CD4-positive, alpha-beta T cell treated with Interleukin-17A for 1 hour (primary cell): ENCODE results near the gene MIOS.

Experiments
- DNase-seq: peaks from one replicate; pipeline ENCODE4 v3.0.0-alpha.2; 2020

MIOS gene

DNA sequence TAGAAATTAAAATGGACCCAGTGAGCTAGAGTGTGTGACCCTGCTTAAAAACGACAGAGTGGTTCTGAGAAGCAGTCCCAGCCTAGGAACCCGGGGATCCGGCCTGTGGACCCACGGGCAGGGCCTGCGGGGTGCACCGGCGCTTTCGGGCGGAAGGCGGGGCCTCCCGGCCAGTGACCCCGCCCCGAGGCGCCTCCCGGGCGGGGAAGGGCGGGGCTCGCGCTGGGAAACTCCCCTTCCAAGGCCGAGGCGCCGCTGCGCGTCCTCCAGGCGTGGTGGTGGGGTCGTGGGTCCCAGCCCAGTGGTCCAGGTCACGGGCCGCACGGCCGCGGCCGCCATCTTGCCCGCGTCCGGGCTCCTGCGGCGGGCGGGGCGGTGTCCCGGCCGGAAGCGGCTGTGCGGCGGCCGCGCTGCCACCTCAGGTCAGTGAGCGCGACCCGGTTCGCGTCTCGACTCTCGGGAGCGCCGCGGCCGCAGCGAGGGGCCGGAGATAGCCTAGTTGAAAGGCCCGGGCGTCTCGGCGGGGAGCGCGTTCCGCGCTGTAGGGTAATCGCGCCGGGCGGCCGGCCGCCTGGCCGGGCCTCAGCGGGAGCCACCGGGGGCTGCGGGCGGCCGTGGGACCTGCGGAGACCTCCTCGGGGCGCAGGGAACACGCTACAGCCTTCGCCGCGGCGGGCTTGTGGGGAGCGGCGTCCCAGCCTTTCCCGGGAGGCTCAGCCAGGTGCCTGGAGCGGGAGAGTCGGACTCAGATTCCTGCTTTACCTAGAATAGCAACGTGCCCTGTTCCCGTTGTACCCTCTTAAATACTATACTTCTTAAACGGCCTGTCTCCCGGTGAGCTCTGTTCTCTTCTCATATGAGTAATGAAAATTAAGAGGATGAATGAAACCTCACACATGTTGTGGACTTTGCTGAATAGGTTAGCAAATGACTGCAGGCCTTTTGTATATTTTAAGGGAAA lies at the start of gene MIOS:
Gene MIOS, plus strand, starts transcription at position 234 of the 961 bp plus-strand sequence. CDS start 5,592 bp downstream, outside the sequence.
- peak; percentile 86 for DNase-seq

DNA sequence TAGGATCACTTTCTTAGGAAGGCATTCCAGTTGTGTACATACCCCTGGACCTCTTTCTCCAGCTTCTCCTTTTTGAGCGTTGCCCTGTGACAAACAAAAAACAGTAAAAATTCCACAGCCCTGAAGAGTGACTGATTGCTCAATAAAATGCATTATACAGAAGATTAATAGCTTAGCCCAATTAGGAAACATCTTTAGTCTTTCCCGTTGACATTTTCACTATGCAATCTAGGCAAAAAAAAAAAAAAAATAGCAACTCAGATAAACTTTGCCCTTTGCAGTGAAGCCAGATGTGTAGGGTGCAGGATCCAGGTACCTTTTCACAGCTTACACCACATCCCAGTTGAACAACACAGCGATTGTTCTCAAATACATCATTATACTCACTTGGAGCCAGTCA lies 48.9 kb upstream of the MIOS start:
- DNase-seq, result no peak

DNA sequence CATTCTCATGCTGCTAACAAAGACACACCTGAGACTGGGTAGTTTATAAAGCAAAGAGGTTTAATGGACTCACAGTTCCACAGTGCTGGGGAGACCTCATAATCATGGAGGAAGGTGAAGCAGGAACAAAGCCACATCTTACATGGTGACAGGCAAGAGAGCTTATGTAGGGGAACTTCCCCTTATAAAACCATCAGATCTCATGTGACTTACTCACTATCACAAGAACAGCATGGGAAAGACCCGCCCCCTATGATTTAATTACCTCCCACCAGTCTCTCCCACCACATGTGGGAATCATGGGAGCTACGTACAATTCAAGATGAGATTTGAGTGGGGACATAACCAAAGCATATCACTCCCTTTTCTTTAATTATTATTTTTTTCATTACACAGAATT lies 47.6 kb upstream of the MIOS start:
- DNase-seq, result no peak

DNA sequence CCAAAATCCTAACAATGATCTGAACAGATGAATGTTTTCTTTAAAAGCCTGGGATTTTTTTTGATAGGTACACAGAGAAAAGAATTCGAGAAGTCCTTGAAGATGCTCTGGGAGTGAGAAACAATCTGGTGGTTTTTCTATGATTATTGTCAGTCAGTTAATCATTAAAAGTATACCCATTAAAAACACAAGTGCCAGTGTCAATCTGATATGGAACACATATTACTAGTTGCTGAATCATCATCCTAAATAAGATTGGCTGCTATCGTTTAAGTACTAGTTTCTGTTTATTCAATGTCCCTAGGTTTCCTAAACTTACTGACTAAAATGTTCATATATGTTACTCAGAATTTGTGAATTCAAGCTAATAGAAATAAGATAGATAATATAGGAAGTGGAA lies 47.2 kb upstream of the MIOS start:
- DNase-seq, result no peak

DNA sequence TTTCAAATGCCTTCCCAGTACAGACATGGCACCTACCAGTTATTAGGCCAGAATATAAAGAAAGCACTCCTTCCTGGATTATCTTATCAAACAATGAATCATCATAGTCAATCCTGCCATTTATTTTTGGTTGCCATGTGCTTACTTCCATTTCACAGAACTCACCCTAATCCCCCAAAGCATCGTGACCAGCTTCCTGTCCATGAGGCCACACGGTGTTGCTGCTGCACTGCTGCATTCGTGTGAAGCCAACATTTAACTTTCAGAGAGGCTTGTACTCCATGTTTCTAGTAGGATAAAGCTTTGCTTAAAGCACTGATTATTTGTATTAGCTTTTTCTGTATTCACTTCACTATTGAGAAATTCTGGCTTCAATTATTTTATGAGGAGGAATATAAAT lies 45.4 kb upstream of the MIOS start:
- no peak for DNase-seq

DNA sequence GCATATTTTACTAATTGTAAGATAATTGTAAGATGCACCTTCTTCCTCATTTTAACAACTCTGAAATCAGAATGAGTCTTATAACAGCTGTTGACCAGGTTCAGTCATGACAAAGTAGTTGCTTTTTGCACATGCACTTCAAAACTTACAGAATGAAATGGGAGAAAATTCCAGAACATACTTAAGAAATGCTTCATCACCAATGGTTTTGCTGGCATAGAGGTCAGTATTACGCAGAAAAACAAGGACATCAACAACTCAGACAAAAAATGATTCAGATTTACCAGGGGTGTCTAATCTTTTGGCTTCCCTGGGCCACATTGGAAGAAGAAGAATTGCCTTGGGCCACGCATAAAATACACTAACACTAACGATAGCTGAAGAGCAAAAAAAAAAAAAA lies 44.3 kb upstream of the MIOS start:
- no peak for DNase-seq

DNA sequence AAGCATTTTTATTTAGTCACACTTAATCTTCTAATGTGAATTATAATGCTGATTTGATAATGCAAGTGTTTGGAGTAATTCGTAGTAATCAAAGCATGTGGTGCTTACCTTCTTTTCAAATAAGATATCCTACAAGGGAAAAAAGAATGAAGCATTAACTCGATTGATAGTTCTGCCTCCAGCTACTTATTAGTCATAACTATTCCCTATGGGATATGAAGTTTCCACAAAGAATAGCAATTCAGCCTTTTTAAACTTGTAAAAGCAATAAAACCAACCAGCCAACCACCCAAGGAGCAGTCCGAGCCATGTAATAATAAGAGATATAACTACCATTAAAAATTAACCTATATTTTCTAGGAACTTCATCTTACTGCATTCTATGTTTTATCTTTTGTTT lies 42.6 kb upstream of the MIOS start:
- no peak for DNase-seq

DNA sequence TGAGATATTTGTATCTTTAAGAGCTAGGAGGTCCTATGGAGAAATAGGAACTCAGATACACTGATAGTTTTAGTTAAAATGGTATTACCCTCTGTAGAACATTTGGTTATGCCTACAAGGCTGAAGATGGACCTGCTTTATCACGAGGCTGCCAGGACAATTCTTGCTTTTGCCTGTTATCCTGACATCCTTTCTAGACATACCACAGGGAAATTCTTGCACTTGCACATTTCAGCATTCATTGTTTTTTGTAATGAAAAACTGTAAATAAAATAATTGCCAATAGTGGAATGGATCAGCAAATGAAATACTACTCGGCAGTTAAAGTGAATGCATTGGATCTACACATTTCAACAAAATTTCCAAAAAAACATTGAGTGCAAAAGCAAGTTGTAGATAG lies 40.7 kb upstream of the MIOS start:
- DNase-seq, result no peak

DNA sequence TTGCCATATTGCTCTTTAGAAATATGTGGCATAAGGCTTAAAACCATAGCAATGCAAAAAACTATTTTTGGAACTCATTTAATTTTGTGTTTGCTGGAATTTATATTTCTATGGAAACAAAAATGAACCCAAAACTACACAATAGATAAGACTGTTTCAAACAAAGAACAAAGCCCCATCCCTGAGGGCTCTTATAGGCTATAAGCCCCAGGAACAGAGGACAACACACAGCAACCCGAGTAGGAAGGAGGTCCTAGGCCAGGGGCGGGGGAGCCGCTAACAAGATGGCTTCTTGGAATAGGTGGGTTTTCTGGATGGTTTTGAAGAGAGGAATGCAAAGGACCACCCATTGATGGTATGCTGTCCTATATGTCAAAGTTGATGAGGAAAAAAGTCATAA lies 39.6 kb upstream of the MIOS start:
- no peak for DNase-seq

DNA sequence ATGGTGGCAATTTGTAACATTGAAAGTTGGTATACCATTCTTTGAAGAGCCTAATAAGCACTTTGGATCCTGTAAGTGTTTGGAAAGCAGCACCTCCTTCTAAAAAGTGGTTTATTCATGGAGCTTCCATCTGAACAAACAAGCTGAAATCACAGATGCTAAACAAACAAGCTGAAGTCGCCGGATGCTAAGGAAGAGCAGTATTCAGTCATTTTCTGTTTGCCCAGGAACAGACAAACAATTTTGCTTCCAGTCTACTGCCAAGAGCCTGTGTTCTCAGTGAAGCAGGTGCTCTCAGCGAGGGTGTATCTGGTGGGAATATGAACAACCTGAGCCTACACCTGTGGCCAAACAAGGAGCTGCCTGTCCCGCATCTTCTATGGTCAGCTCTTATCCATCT lies 37.4 kb upstream of the MIOS start:
- no peak for DNase-seq

DNA sequence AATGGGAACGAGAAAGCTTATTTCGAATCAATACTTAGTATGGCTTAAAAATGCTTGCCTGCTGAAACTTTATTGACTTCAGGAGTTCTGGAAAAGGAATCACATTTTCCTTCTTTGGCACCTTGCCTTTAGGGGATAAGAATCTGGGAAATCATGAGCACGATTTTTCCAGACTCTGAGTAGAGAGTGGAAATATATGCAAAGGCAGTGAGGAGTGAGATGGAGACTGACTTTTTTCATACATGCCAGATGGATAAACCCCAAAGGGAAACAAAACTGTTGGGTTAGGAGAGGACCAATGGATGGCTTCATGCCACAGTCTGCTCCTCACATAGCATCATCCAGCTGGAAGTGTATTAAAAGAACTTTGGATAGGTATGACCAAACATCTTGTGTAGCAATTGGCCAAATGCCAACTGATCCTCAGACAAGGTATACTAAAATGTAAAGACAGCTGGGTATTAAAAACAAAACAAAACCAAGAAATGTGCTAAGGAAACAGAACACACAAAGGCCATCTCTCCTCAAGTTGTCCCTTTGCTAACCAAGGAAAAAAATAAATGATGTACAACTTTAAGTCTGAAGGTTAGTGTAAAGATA lies 32.8 kb upstream of the MIOS start:
- no peak for DNase-seq

DNA sequence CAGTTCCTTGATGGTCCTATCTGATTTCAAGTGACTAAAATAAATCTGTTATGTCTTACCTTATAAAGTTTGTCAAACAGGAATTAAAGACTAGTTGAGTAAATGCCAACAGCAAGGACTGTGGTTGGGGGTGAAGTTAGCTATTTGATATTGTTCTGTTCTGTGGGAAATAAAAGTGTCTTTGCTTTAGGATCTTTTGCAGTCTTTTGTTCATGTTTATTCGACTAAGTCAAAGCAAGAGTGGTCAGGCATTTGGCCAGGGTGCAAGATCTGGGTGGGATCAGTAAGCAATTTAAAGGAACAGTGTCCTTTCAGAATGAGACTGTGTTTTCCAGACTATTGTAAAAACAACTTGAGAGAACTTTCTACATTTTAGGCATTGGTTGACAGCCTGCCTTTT lies 31.0 kb upstream of the MIOS start, which contains the start of gene COL28A1:
Gene COL28A1, minus strand, starts transcription at position 183 of the 400 bp plus-strand sequence. CDS start 2,998 bp downstream, outside the sequence.
- no peak for DNase-seq

DNA sequence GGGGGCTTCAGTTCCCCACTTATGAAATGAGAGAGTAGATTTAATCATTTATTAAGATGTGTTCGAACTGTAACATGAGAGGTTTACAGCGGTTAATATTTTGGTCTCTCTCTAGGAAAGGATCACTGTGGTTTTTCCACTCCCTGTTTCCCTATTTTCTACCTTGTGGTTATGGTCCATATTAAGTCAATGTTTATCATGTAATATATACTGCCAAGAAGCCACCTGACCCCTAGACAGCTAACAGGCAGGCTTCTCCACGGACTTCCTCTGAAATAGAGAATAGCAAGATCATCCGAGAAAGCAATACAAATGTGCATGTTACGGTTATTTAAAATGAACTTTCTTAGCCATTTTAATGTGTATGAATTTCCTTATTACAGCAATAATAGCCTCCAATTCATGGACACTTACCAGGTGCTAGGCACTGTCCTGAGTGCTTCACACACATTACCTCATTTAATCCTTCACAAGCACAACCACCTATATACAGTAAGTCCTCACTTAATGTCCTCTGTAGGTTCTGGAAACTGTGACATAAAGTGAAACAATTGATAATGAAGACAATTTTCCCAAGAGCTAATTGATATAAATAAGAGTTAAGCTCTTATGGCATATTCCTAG lies 30.2 kb upstream of the MIOS start:
- DNase-seq, result no peak

DNA sequence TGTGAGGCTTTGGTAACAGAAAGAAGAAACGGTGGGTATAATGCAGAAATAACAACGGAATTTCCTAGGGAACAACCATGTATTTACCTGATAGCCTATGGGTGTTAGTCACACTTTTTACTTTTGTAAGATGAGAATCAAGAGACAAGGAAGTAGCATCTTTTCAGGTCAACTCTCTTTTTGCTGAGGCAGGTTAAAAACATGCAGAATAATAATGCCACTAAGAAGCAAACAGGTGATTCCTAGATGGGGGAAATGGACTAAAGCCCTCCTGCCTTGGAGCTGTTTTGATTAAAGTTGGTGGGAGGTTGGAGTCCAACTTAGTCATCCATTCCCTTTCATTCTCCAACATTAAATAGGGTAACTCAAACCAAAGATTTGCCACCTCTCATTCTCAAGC lies 29.0 kb upstream of the MIOS start:
- DNase-seq, result no peak

DNA sequence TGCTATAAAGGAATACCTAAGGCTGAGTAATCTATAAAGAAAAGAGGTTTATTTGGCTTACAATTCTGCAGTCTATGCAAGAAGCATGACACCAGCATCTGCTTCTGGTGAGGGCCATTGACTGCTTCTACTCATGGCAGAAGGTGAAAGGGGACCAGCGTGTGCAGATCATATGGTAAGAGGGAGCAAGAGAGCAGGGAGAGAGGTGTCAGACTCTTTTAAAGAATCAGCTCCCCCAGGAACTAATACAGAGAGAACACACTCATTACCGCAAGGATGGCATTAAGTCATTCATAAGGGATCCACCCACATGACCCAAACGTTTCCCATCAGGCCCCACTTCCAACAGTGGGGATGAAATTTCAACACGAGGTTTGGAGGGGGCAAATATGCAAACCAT lies 27.5 kb upstream of the MIOS start:
- no peak for DNase-seq

DNA sequence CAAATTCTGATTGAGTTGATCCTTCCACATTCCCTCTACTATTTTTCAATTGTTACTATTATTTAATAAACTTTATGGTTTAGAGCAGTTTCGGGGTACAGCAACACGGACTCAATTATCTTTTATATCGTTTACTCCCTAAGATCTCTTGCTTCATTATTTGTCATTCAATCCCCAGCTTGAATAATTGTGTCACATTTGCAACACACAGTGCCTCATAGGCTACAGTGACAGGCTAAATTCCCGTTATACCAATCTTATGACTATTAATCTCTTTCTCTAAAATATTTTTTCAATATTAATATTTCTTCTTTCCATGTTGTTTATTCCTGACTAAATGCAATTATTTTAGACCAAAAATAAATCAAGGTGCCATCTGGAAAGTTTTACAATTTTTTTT lies 27.0 kb upstream of the MIOS start:
- no peak for DNase-seq

DNA sequence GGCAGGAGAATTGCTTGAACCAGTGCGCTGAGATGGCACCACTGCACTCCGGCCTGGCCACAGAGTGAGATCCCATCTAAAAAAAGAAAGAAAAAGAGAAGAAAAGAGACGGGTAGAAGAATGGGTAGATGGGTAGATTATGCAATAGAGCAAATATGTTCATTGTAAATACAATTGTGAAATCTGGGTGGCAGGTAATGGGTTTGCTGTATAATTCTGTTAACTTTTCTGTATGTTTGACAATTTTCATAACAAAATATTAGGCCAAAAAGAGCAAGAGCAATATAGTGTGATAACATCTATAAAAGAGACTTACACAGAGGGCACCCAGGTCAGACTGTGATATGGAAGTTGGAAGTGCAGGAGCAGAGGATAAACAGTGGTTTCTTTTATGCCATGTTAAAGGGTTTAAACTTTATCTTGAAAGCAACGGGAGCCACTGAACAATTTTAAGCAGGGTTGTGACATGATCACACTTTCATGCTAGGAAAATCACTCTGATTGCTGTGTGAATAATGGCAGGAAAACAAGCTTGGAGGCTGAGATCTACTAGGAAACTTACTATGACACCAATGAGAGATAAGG lies 24.3 kb upstream of the MIOS start:
- no peak for DNase-seq

DNA sequence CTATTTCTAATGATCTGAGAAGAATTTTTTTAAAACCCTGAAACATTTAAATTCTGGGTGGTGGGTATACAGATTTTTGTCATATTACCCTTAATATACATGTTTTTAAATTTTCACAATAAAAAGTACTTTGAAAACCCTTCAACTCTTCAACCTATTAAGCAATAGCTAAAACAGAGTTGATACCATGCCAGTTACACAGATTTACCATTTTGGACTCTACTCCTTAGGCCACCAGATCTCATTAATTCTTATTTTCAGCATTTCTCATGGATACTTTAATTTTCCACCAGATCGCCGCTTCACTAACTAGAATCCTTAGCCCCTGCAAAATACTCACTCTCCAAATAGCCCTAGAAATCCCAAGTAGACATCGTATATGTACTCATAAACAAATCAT lies 18.3 kb upstream of the MIOS start:
- no peak for DNase-seq

DNA sequence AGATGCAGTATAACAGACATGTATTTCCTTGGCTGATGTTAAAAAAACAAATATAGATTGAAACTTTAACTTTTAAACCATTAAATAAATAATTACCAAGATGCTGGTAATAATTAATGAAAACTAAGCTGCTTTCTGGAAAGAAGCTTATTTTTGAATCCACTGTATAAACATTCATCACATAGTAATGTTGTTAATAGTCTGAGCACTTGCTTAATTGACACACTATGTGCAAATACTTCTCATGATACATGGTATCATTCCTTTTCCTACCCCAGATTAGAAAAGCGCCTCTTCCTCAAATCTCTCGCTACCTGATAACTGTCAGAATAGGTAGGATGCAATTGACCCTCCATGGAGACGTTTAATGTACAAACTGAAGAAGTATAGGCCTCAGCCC lies 16.0 kb upstream of the MIOS start:
- DNase-seq, result no peak

DNA sequence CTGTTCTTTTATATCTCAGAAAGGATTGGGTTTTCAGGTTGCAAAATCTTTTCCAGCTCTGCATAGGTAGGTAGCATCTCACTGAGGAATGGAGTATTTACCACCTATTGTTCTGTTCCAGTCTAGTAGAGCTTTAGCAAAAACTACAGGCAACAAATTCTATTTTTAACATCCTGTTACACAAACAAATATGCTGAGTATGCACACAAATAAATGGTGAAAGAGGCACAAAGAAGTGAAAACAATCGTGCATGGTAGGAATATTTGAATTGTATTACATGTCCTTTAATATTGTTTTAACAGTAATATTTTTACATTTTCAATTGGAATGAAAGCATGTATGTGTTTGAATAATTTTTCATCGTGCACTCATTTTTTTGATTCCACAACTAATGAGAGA lies 14.5 kb upstream of the MIOS start:
- no peak for DNase-seq

DNA sequence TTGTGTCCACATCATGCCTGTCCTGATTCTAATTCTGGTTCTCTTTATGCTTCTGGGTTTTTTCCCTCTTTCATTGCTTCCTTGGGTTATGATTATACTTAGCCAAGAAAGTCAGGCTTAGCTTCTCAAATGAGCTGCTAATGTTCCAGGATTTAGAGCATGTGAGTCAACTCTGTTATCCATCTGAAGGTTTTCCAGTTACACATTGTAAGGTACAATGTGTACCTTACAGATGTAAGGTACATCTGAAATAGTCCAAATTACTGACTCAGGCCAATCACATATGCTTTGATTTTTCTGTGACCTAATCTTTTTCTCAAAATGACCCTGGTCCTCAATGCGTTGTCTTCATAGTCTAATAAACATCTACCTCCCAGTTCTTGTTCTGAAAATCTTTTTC lies 13.3 kb upstream of the MIOS start:
- DNase-seq, result no peak

DNA sequence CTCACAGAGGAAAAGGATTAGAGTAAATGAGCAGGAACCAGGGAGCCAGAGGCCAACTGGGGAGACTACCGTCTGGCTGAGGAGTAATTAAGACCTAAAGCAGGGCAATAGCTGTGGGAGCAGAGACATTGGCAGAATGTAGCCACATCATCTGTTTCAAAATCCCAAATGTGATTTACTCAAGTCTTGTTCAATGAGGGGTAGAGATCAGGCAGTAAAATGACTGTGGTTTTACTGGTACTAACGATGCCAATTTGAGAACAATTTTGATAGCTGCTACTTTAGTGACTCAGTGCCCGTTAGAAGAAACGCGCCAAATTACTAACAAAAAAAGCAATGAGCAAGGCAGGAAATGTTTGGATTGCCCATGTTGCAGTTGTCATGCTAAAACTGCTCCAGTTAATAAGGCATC lies 12.7 kb upstream of the MIOS start:
- no peak for DNase-seq
